ENCODE measurements around the gene KLHL42. TPM values are rescaled to one million over a fixed set of nuclear protein-coding genes. Genes with fewer than 3 reads are reported as not detected.

The KLHL42 gene
- total and polyA plus RNA-seq, 2 of the 8 experiments (the other 6 are each of a cell fraction or from before 2014, with no cell fraction given) = 13.6 to 21.6 TPM

DNA sequence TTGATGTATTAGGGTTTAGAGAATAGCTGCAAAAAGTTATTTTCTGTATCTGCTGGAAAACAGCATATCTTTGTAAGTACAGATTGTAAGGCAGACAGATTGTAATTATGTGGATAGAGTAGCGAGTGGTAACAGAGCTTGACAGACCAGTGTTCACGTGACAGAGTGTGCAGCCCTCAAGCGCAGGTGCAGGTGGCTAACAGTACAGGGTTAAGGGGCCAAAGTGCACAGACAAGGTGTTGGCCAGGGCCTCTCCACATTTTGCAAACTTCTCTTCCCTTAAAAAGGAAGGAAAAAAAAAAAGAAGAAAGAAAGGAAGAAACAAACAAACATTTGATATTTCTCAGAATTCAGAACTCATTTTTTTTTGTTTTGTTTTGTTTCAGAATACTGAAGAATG is 25.2 kb upstream of the KLHL42 start:
- CTCF ChIA-PET (ENCODE audit: partially characterized antibody) = interaction anchor here (0.7 to 2.0 kb wide), 4 partner anchors 9 to 60 kb away, joined by 3 to 8 read pairs (median 4); partner anchors contain the start of genes KLHL42 and MANSC4
- POLR2A ChIA-PET (ENCODE audit: partially characterized antibody) = interaction anchor here (0.7 kb wide), 1 partner anchor 44 kb away, joined by 3 read pairs; the partner anchor contains the start of gene MRPS35
- H4K20me1 ChIP-seq (replicated peaks in 1 of 2; ENCODE audit: control insufficient read depth in 1 of 2, insufficient read depth in 2 of 2, low read length in 2 of 2) = no peaks in the 10 kb centered on the region
- H3K18ac ChIP-seq (ENCODE audit: extremely low read depth, low read length) = no peak overlapping the region
- WGBS, 2 experiments (ENCODE audit: extremely low coverage in 1 of 2, insufficient coverage in 1 of 2, insufficient read length in 1 of 2, insufficient replicate concordance in 2 of 2, low coverage in 1 of 2, low lambda C conversion rate in 2 of 2, missing lambda C conversion rate in 1 of 2) = 85% methylated on average over 3 of the region's 3 CpGs; no CpG with 5 or more reads in 1 of the 2 experiments
- no peaks in the 10 kb centered on the region for H3K79me2 ChIP-seq (ENCODE audit: control insufficient read depth in 1 of 2, insufficient read depth in 2 of 2, low read length in 2 of 2)
- H2BK20ac ChIP-seq (ENCODE audit: low read length) = no peak overlapping the region
- no peaks in the 10 kb centered on the region for H3K27me3 ChIP-seq (replicated peaks in 1 of 4; ENCODE audit: control insufficient read depth in 3 of 4, extremely low read depth in 1 of 4, insufficient read depth in 3 of 4, low read length in 3 of 4)
- DNase-seq (ENCODE audit: low read depth in 1 of 2, low spot score in 2 of 2) = no peak
- no peak overlapping the region for H2BK12ac ChIP-seq (ENCODE audit: low read depth, low read length)
- no peak for FAIRE-seq
- H4K8ac ChIP-seq (ENCODE audit: extremely low read depth, insufficient read depth, low read length) = no peak overlapping the region
- H3K36me3 ChIP-seq (ENCODE audit: control insufficient read depth in 2 of 4, insufficient read depth in 4 of 4, low read length in 3 of 4) = peaks cover 0 to 16% (median 6%) of the 10 kb centered on the region in 4 experiments; a peak in 5 of 8 replicates
- H3K79me1 ChIP-seq (ENCODE audit: low read depth, low read length) = no peaks in the 10 kb centered on the region
- H3K9ac ChIP-seq (replicated peaks in 1 of 4; ENCODE audit: extremely low read depth in 1 of 4, low read depth in 3 of 4, low read length in 3 of 4) = no peak overlapping the region
- H3K56ac ChIP-seq (replicated peaks; ENCODE audit: insufficient read length, low read depth, low read length) = no peak overlapping the region
- no peak overlapping the region for H3K4me2 ChIP-seq (ENCODE audit: insufficient read depth in 1 of 2, low read depth in 2 of 2, low read length in 2 of 2)
- no peak overlapping the region for H4K91ac ChIP-seq (replicated peaks; ENCODE audit: insufficient read length, low read length)
- no peak overlapping the region for H3K14ac ChIP-seq (ENCODE audit: insufficient read length)
- H2AFZ ChIP-seq (ENCODE audit: low read length) = no peak overlapping the region
- H3K4me1 ChIP-seq (replicated peaks in 1 of 4; ENCODE audit: control insufficient read depth in 3 of 4, insufficient read depth in 4 of 4, low read length in 3 of 4) = peaks cover 0 to 2% (median 0%) of the 10 kb centered on the region in 4 experiments; a peak in 2 of 7 replicates
- H3K4ac ChIP-seq (replicated peaks; ENCODE audit: insufficient read length, low read depth, low read length) = no peak overlapping the region
- H3K23ac ChIP-seq (ENCODE audit: insufficient read length) = no peak overlapping the region
- H3K23me2 ChIP-seq (ENCODE audit: low read depth, low read length) = no peaks in the 10 kb centered on the region
- no peak overlapping the region for H2AK5ac ChIP-seq (ENCODE audit: low read depth, low read length)
- TF ChIP-seq EZH2 (IDR thresholded peaks at IDR 0.05; ENCODE audit: low read depth, low read length, severe bottlenecking) = no peak
- TF ChIP-seq PHF8 (conservative IDR thresholded peaks at IDR 0.05; ENCODE audit: low read depth, low read length) = no peak
- no peak for TF ChIP-seq RBBP5 (IDR thresholded peaks at IDR 0.05; ENCODE audit: borderline replicate concordance, low read depth, low read length)
- no peak for TF ChIP-seq POLR2AphosphoS5 (IDR thresholded peaks at IDR 0.05; ENCODE audit: low read depth, low read length)
- no peak for TF ChIP-seq KDM1A (IDR thresholded peaks at IDR 0.05; ENCODE audit: borderline replicate concordance, low read length)
- no peak for TF ChIP-seq CBX5 (IDR thresholded peaks at IDR 0.05; ENCODE audit: low read depth, low read length)
- TF ChIP-seq SIX5 (IDR thresholded peaks at IDR 0.05; ENCODE audit: low read depth, low read length) = no peak
- TF ChIP-seq NRF1 (IDR thresholded peaks at IDR 0.05; ENCODE audit: low read depth, low read length) = no peak
- no peak for TF ChIP-seq MAFK (IDR thresholded peaks at IDR 0.05; ENCODE audit: low read depth, low read length)
- TF ChIP-seq TAF1 (IDR thresholded peaks at IDR 0.05; ENCODE audit: low read depth, low read length) = no peak
- TF ChIP-seq SUZ12 (IDR thresholded peaks at IDR 0.05; ENCODE audit: low read length) = no peak
- TF ChIP-seq POU5F1 (IDR thresholded peaks at IDR 0.05; ENCODE audit: low read depth, low read length) = no peak
- TF ChIP-seq CTBP2 (IDR thresholded peaks at IDR 0.05; ENCODE audit: borderline replicate concordance, insufficient read depth, insufficient read length, low read length) = no peak
- H4K5ac ChIP-seq (ENCODE audit: insufficient read length, low read depth, low read length) = no peak overlapping the region
- H3K9me3 ChIP-seq (ENCODE audit: insufficient read depth in 2 of 2, low read depth in 1 of 2, low read length in 1 of 2) = no peaks in the 10 kb centered on the region
- H2BK15ac ChIP-seq (ENCODE audit: low read length) = no peak overlapping the region
- no peak overlapping the region for H3K4me3 ChIP-seq (ENCODE audit: extremely low read depth in 1 of 4, insufficient read depth in 2 of 4, low read depth in 3 of 4, low read length in 4 of 4)
- H3K27ac ChIP-seq (ENCODE audit: low read depth, low read length) = no peak overlapping the region
- H2BK120ac ChIP-seq (replicated peaks; ENCODE audit: low read depth, low read length) = no peak overlapping the region
- 0 out of 2 replicates have a peak overlapping the region, but pooled peaks have one; percentile 56 for H2BK5ac ChIP-seq (ENCODE audit: low read depth, low read length)

Data from H1 (cell line).